CD1c-positive myeloid dendritic cell (primary cell): ENCODE results near the gene MIEN1.
A peak's percentile ranks its signal among the peaks of the same experiment; 100 is the strongest.
"Not testable (repeated sequence)": the region's sequence is repeated elsewhere in the genome, so short reads cannot be mapped to it uniquely, and the experiment has no call there.

Experiments used
- DNase-seq: peaks from one replicate; pipeline ENCODE4 v3.0.0-alpha.2; 2016; ENCODE audit errors: extremely low spot score

Gene MIEN1

DNA sequence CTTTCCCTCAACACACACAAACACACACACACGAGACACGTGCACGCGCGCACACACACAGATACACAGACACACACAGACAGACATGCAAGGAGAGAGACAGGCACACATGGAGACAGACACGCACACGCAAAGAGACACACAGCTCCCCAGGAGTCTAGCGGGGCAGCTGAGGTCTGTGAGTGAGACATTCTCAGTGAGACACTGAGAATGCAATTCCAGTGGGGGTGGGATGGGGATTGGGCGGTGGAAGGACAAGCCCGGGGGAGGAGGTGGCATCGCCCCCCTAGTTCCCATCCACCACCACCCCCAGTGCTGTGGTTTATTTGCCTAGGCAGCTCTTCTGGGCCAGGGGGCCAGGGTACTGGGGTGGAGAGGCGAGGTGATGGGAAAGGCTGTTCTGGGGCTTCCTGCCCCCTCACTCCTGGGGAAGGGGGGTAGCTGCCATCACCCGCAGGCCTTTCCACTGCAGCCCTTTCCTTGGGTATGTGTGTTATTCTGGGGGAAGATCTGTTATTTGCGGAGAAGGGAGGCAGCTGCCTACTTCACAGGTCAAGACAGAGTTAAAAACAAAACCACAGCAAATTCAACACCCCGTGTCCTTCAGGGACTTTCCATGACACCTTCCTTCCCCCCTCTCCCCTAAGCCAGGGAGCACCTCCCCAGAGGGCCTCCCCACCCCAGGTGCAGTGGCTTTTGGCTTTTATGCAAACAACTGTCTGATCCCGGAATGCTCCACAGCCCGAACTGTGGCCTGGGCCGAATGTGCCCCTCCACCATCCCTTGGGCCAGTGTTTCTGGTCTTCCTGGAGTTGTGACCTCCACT lies 25.4 kb upstream of the MIEN1 start:
- DNase-seq: peak; percentile 23

DNA sequence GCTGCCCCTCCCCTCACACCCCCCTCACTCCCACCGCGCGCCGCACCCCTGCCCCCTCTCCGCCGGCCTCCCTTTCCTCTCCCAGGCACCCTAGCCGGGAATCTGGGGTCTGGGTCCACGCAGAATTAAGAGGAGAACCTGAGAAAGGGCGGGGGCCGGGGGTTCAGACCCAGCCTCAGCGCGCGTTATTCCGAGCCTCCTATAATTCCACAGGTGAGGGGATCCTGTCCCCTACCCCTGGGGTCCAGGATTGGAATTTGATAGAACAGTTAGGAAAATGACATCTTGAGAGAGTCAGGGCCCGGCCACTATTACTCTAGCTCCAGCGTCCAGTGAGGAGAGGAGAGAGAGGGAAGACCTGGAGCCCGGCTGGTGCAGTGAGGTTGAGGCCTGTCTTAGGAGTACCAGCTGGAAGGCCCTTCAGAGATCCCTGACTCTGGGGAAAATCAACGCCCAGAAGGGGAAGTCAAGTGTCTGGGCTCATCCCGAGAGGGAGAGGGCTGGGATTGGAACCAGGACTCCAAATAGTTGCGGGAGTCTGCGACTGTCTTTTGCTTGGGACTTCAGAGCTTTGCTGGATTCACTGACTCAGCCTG lies 24.7 kb upstream of the MIEN1 start:
- DNase-seq: peak; percentile 32

DNA sequence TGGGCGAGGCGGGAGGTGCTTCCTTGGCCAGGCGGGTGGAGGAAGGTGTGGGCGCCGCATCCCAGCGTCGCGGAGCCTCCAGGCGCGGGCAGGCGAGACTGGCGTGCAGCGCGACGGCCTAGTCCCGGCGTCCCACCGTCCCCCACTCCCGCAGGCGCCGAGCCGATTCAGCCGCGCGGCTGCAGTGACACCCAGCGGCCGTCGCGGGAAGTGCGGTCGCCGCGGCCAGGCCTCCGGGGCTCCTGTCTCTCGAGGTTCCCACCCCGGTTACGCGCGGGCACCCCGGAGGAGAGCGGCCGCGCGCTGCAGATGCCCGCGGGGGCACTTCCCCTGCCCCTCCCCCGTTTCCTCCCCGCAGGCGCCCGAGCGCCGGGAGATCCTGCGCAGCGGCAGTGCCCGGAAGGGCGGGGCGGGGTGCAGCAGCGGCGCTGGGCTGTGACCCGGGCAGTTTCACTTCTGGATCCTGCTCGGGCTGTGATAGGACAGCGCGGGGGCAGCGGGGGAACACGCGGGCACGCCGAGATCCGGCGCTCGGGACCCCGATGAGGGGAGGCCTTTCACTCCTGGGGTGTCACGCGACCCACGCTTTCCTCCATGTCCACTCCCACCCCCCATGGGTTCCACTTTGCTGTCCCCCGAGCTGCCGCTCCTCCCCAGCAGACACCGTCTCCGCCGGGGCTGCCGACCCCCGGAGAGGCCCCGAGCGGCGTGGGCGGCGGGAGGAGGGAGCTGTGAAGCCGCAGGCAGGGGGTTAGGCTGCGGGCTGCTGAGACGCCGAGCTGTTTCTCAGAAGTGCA lies 24.0 kb upstream of the MIEN1 start:
- peak; percentile 98 for DNase-seq

DNA sequence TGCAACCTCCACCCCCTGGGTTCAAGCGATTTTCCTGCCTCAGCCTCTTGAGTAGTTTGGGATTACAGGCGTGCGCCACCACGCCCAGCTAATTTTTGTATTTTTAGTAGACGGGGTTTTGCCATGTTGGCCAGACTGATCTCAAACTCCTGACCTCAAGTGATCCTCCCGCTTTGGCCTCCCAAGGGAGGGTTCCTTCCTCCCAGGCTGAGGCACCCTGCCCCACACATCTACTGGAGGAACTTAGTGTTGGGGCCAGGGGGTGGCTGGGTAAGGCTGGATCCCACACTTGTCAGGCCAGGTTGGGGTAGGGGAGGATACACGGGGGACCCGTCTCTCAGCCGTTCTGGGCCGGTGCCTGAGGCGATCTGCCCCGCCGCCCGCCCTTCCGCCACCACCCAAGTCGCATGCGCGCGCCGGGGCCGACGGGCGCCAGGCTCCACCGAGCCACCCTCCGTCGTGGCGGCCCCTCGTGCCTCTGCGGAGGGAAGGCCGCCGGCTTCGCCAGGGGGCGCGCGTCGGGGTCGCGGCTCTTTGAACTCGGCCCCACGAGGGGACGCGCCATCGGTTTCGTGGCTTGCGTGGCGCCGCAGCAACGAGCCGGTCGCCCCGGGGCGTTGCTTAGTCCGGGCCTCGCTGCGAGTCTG lies 23.3 kb upstream of the MIEN1 start:
- no peak for DNase-seq

DNA sequence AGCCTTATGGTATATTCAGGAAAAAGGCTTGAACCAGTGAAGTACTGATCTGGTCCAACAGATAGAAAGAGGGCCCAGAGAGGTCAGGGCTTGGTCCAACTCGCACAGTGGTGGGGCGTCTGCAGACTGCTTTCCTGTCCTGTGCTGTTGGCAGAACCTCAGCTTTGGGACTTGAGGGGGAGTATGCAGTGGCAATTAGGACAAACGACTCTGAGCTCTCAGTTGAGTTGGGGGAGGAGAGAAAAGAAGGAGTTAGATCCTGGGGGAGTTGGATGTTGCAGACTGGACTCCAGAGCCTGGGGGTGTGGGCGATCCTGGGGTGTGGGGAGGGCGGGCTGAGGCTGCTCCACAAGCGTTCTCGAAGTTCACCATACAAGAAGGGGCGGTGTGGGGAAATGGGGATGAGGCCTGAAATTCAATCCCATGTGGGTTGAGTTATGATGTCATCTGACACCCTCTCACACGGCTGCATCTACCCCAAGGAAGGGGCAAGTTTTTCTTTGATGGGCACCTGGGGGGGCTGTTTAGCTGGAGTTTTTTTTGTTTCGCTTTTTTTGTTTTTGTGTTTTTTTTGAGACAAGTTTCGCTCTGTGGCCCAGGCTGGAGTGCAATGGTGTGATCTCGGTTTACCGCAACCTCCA lies 22.0 kb upstream of the MIEN1 start:
- DNase-seq: no peak

DNA sequence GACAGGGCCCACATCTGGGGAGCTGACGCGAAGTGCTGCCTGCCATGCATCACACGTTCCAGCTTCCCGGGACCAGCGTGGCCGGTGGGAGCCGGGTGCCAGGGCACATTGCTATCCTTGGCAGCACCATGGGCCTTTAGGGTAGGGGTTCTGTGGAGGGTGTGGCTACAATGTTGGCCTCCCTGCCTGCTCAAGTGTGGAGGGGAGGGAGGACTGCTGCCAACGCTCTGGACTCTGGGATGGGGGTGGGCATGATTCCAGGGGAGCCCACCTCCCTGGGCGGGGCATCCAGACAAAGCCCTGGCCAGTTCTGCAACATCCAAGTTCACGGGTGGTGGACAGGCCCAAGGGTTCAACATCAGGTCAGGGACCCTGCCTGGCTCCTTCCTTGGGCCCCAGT lies 21.3 kb upstream of the MIEN1 start:
- no peak for DNase-seq

DNA sequence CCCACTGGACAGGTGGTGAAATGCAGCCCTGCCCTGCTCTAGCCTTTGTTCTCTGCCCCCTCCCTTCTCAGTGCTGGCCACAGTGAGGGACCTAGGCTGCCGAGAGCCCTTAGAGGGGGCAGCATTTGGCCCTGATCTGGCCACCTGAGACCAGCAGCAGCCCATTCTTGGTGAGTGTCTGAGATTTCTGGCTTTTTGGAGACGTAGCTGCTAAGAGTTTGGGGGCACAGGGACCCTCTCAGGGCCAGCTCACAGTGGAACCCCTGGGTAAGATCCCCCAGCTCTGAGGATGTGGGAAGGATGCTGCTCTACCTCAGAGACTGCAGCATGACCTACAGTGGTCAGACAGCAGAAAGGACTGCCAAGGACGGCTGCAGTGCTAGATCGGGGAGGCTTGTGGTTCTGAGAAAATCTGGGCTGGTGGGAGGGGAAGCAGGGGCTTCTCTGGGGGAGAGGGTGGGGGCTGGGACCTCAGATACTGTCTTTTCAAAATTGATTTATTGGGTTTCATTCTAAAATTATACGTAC lies 20.7 kb upstream of the MIEN1 start:
- DNase-seq: no peak

DNA sequence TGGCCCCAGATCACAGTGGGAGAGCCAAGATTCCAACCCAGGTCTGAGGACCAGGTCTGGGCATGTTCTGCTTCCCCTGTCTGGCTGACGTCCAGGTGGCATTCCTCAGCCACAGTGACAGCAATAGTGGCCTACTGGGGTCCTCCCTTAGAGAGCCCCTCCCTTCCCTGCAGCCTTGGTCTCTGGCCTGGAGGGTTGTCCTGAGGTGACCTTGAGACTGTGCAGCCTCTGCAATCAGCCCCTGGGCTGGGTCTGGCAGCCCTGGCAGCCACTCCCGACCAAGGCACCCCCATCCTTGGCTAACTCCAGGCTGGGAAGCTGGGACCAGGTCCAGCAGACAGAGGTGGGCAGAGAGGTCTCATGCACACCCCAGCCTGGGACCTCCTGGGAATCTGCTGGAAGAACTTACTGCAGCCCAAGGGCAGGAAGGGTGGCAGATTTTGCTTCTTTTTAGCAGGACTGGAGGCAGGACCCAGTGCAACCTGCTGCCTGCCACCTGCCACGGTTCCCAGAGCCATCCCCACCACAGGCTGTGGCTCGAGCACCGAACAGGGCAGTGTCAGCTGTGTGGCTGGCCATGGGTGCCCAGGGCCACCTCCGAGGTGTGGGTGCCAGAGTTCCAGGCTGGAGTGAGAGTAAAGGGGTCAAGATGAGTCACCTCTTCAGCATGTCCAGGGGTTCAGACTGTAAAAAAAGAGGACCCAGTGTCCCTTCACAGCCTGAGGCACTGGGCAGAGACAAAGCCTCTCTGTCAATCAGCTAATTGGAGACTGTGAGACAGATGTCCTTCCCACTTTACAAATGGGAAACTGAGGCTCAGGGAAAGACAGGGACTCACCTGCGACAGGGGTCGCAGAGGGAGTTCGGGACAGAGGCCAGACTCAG lies 20.0 kb upstream of the MIEN1 start:
- no peak for DNase-seq

DNA sequence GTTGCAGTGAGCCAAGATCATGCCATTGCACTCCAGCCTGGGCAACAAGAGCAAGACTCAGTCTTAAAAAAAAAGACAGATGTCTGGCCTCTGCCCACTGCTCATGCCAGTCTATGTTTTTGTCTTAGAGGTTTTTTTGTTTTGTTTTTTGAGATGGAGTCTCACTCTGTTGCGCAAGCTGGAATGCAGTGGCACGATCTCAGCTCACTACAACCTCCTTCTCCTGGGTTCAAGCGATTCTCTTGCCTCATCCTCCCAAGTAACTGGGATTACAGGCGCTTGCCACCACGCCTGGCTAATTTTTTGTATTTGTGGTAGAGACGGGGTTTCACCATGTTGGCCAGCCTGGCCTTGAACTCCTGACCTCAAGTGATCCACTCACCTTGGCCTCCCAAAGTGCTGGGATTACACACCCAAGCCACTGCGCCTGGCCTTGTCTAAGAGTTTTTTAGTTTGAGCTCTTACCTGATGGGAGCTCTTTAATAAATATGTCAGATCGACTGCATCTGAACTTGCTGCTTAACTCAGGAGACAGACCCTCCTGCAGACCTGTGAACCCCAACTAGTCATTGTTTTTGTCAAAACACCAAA lies 18.2 kb upstream of the MIEN1 start:
- not testable (repeated sequence) for DNase-seq

DNA sequence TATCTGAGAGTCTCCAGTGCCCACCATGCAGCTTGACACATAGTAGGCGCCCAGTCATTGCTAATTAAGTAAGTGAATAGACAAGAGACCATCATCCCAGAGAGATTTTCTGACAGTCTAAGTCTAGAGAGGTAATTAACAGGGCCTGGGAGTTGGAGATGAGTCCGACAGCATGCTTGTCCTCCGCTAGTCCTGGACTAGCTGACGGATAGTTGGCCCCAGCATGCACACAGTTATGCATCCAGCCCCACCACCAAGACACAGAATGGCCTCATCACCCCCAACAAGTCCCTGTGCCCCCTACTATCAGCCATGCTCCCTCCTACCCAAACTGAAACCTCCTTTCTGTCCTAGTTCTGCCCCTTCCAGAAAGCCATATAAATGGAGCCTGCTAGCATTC lies 17.4 kb upstream of the MIEN1 start:
- DNase-seq: no peak

DNA sequence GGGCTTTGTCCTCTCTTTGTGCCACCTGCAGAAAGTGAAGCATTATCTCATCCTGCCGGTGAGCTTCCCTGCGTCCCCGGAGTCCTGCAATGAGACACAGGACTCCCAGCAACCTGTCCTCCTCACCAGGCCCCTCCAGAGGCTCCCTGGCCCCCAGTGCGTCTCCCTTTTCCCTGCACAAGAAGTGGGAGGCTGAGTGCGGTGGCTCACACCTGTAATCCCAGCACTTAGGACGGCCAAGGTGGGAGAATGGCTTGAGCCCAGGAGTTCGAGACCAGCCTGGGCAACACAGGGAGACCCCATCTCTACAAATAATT lies 15.8 kb upstream of the MIEN1 start:
- no peak for DNase-seq

DNA sequence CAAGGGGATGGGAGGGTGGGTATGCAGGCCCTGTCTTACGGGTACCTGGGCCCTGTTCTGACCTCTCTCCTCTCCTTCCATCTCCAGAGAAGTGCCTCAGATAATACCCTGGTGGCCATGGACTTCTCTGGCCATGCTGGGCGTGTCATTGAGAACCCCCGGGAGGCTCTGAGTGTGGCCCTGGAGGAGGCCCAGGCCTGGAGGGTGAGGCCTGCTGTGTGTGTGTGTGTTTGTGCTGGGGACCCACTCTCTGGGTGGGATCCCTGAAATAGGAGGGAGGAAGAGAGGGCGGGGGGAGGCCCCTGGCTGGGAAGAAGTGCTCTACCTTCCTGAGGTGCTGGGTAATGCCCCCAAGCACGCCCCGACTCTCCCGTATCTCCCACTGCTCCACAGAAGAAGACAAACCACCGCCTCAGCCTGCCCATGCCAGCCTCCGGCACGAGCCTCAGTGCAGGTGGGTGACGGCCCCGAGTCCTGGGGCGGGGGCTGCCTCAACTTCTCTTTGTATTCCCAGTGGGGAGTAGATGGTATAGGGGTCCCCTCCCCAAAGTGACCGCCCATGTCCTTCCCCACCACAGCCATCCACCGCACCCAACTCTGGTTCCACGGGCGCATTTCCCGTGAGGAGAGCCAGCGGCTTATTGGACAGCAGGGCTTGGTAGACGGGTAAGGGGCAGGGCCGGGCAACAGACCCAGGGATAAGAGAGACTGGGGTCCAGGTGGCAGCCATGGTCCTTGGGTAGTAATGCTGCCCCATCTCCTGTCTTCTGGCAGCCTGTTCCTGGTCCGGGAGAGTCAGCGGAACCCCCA lies 15.2 kb upstream of the MIEN1 start:
- no peak for DNase-seq

DNA sequence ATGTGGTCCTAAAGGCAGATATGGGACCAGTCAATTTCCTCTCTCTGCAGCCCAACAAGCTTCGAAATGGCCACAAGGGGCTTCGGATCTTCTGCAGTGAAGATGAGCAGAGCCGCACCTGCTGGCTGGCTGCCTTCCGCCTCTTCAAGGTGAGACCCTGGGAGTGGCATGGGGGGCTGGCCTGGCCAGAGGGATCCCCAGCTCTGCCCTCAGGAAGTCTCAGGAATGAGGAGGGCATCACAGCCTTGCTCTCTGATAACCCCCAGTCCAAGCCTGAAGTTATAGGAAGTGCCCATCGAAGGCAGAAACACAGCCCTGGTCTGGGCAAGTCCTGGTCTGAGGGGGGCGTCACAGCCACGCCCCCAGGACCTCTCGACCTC lies 14.5 kb upstream of the MIEN1 start:
- DNase-seq: no peak

DNA sequence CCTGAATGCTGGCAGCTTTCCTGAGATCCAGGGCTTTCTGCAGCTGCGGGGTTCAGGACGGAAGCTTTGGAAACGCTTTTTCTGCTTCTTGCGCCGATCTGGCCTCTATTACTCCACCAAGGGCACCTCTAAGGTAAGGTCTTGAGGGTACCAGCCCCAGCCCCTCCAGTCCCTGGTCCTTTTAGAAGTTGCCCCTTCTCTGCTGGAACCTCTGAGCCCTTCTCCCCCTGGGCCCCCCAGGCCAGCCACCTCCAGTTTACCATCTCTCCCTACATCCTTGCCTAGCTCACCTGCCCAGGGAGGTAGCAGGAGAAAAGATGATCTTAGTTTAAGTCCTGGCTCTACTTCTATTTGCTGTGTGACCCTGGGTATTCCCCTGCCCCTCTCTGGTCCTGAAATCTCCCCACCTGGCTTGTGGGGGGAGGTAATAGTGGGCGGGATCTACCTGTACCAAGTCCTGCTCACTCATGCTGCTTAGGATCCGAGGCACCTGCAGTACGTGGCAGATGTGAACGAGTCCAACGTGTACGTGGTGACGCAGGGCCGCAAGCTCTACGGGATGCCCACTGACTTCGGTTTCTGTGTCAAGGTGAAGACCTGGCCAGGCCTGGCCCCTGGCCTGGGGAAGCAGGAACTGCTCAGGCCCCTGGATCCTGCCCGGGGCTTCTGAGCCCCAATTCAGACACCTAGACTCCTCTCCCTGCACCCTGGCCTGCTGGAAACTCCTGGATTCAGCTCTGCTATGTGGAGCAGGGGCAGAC lies 13.9 kb upstream of the MIEN1 start:
- DNase-seq: no peak

DNA sequence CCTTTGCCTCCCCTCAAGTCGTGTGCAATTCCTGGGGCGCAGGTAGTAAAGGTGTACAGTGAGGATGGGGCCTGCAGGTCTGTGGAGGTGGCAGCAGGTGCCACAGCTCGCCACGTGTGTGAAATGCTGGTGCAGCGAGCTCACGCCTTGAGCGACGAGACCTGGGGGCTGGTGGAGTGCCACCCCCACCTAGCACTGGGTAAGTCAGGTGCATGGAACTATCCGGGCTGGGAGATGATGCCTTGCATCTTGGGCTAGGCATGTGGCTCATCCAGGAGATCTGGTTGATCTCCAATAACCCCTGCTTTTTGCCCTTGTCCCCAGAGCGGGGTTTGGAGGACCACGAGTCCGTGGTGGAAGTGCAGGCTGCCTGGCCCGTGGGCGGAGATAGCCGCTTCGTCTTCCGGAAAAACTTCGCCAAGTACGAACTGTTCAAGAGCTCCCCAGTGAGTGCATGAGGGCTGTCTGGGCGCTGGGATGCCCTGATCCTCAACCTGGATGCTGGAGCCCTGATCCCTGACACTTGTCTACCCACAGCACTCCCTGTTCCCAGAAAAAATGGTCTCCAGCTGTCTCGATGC lies 12.6 kb upstream of the MIEN1 start:
- DNase-seq: no peak

DNA sequence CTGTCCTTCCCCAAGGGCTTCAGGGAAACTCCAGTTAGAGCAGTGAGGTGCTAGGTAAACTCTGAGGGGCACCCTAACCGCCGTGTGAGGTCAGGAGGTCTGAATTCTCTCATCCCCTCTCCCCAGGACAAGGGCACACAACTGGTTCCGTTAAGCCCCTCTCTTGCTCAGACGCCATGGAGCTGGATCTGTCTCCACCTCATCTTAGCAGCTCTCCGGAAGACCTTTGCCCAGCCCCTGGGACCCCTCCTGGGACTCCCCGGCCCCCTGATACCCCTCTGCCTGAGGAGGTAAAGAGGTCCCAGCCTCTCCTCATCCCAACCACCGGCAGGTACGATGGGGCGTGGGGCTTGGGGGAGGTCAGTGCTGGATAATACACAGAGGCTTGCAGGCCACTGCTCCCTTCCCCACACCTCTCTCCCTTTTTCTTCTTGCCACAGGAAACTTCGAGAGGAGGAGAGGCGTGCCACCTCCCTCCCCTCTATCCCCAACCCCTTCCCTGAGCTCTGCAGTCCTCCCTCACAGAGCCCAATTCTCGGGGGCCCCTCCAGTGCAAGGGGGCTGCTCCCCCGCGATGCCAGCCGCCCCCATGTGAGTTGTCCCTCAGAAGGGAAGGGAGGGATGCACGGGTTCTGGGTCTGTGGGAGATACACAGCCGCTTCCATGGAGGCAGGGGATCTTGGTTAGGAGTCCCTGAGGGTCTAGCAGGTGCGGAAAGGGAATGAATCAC lies 12.0 kb upstream of the MIEN1 start:
- no peak for DNase-seq

DNA sequence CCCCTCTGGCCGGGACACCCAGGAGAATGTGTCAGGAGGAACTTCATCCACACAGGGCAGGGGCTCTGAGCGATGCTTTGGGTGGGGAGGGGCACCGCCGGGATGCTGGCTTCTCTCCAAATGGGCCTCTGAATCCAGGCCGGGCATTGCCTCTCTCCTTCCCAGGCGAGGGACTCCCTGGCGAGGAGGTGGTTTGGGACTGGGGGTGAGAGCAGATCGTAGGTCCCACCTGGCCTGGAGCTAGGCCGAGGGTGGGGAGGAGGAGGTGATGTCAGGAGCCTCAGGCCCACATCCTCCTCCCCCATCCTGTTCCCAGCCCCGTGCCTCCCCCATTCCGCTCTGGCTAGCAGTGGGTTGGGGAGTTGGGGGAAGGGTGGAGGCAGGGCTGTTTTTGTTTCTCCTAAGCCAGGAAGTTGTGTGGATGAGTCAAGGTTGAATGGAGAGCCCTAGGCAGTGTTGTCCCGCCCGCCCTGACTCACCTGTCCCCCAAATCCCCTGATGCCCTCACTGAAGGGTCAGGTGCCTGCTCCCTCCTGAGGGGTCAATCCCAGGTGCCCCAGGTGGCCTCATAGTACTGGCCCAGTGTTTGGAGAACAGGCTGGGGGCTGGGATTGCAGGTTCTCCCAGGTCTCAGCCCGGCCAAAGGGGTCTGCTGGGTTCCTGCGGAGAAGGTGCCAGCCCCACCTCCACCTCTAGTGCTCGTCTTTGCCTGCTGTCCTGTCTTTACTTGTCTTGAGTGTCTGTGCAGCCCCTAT lies 10.2 kb upstream of the MIEN1 start:
- DNase-seq: no peak
